Skeletal muscle tissue (tissue), 4 donors: ENCODE measurements around the gene CST9. TPM values are rescaled to one million over a fixed set of nuclear protein-coding genes. Genes with fewer than 3 reads are reported as not detected.
"Not testable (repeated sequence)": the region's sequence is repeated elsewhere in the genome, so short reads cannot be mapped to it uniquely, and the experiment has no call there.

Source experiments
- H3K27ac ChIP-seq: one replicate; pipeline ENCODE4 v1.7.0; 2013; ENCODE audit warnings: mild to moderate bottlenecking, low read depth, low read length, inconsistent platforms
- H3K27me3 ChIP-seq, 3 donors: one replicate each; pipeline ENCODE4 v1.7.0; 2013; ENCODE audit warnings: low read length in 3 of 3; ENCODE audit not compliant: control insufficient read depth in 3 of 3, insufficient read depth in 3 of 3
- H3K36me3 ChIP-seq, 3 donors: one replicate each; pipeline ENCODE4 v1.7.0; 2013; ENCODE audit warnings: low read length in 3 of 3; ENCODE audit not compliant: control insufficient read depth in 3 of 3, insufficient read depth in 3 of 3
- H3K4me1 ChIP-seq, 3 donors: one replicate each; pipeline ENCODE4 v1.7.0; 2013; ENCODE audit warnings: low read length in 3 of 3, mild to moderate bottlenecking in 3 of 3; ENCODE audit not compliant: control insufficient read depth in 3 of 3, insufficient read depth in 3 of 3
- H3K4me3 ChIP-seq, 3 donors: one replicate each; pipeline ENCODE4 v1.7.0; 2013; ENCODE audit warnings: low read length in 3 of 3
- H3K9ac ChIP-seq, 3 donors: one replicate each; pipeline ENCODE4 v1.7.0; 2013; ENCODE audit warnings: low read length in 3 of 3, mild to moderate bottlenecking in 3 of 3, moderate library complexity in 2 of 3, low read depth in 1 of 3
- H3K9me3 ChIP-seq, 3 donors: one replicate each; pipeline ENCODE4 v1.7.0; 2013; ENCODE audit warnings: low read length in 3 of 3; ENCODE audit not compliant: control insufficient read depth in 3 of 3
- total RNA-seq: library from RNA; depleted of rRNA; stranded (reverse); fragments of >200 nt; gene quantifications from one replicate; pipeline ENCODE4 v1.2.3, GENCODE V29; 2014
- donor health status: Osteomylitis.

The CST9 gene
- total RNA-seq, 1 donor from 2014 or later, result not detected

DNA sequence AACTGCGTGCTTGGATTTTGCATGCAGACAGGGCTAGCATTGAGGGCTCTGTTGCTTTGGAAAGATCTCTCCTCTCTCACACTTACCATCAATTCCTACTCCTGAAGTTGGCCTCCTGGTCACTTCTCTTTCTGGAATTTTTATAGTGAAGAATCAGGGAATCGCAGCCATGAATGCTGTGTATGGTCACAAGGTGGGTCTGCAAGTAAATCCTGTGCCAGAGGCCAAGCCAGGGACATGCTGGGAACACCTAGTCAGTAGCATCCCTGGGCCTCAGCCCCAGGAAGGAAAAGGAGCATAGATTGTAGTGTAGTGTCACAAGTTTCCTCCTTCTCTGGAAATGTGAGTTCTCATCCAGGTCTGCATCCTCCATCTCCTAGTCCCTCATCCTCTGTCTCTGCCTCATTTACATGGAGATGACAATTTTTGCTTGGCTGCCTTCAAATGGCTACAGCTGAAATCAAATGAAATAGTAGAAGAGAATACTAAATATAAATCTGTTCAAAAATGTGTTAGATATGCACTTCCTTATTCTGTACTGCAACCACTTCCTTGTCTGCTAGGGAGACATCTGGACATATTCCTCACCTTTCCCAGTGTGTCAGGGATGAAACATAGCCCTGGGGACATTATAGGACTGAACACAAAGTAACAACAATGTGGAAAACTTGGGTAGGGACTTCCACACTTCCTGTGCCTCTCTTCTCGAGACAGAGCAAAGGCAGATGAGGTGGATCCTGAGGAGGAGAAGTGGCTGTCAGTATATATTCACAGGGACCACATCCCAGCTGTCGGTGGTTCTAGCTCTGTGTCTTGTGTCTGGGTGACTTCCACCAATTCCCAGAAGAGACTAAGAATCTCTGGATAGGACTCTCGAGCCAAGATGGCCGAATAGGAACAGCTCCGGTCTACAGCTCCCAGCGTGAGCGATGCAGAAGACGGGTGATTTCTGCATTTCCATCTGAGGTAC, 17.0 kb downstream of the CST9 start:
- no peaks in the 10 kb centered on the region for H3K9me3 ChIP-seq
- H3K27ac ChIP-seq, result no peak overlapping the region
- H3K4me1 ChIP-seq, result no peaks in the 10 kb centered on the region
- H3K27me3 ChIP-seq, result peaks cover 3 to 12% (median 8%) of the 10 kb centered on the region in 3 donors
- no peaks in the 10 kb centered on the region for H3K36me3 ChIP-seq
- H3K9ac ChIP-seq, result no peak overlapping the region
- H3K4me3 ChIP-seq, result no peak overlapping the region

GRCh38 chr20:23587631-23588030, 18.1 kb downstream of the CST9 start:
- Histone ChIP-seq H3K4me1 (no peaks in the 10 kb centered on the region), H3K9ac (no peak overlapping the region), H3K4me3 (no peak overlapping the region), H3K27me3 (peaks cover 3 to 12% (median 8%) of the 10 kb centered on the region in 3 donors), H3K36me3 (no peaks in the 10 kb centered on the region), H3K27ac (no peak overlapping the region), H3K9me3 (no peaks in the 10 kb centered on the region)

DNA sequence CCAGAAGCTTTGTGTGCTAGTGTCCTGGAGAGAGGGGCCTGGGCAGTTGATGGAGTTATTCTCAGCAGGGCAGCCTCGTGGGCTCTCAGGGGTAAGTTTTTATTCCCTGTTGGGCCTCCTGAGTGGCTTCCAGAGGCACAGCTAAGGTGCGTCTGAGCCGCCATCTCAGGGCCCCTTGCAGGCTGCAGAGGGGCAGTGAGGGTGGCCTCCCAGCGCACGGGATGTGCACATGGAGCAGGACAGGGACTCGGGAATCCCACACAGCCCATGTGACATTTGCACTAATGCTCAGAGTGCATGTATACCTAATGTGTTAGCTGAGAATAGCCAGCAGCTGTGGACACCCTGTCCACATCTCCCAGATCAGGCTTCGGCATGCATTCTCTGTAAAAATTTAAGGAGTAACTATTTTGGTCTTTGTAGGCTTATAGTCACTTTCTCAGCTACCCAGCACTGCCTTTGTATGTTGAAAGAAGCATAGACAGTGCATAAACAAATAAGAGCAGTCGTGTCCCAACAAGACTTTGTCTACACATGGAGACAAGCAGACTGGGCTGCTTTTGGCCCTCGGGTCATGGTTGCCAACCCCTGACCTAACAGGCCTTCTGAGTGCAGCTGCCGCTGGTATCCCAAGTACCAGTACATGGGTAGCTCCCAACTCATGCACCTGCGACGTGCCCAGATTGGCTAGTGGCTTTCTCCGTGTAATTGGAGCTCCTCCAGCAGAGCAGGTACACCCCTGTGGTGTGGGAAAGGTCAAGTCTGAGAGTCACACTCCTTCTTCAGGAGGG, 18.8 kb downstream of the CST9 start:
- peaks cover 3 to 12% (median 8%) of the 10 kb centered on the region in 3 donors for H3K27me3 ChIP-seq
- no peaks in the 10 kb centered on the region for H3K9me3 ChIP-seq
- H3K27ac ChIP-seq, result no peak overlapping the region
- H3K4me3 ChIP-seq, result no peak overlapping the region
- no peak overlapping the region for H3K9ac ChIP-seq
- H3K36me3 ChIP-seq, result no peaks in the 10 kb centered on the region
- no peaks in the 10 kb centered on the region for H3K4me1 ChIP-seq

DNA sequence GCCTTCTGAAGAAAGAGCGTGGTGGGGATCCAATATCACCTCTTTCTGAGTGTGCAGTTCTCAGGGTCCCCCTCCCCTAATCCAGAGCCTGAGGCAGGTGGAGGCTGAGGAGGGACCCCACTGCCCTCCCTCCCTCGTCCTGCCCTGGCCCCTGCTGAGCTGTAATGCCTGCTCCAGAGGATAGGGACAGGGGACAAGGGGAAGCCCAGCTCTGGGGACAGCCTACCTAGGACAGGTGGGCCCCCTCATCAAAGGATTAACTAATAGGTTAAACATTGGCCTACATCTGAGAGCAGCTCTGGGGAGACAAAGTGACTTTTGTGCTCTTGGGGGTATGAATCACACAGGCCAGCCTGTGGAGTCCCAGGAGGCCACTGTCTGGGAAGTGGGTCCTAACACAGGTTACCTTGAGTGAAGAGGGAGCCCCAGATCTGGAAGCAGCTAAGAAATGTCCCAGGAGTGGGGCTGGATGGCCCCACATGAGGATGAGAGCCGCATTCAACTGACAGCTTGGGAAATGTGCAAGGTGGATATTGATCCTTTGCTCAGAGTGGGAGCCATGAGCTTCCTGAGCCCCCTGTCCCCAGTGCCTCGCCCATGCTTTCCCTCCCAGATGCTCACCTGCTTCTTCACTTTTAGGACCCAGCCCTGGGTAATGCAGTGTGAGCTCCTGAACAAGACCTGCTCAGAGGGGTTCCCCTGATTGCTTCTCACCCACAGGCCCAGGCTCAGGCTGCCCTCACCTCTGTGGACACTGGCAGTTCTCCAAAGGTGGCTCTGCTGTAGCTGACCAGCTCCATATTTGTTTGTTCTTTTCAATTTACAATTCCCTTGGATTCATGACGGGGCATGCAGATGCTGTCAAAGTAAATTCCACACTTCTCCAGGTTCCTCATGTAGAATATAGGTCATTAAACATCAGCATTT, 19.6 kb downstream of the CST9 start:
- H3K4me1 ChIP-seq, result no peaks in the 10 kb centered on the region
- peaks cover 3 to 12% (median 8%) of the 10 kb centered on the region in 3 donors for H3K27me3 ChIP-seq
- H3K9me3 ChIP-seq, result no peaks in the 10 kb centered on the region
- no peak overlapping the region for H3K27ac ChIP-seq
- no peaks in the 10 kb centered on the region for H3K36me3 ChIP-seq
- no peak overlapping the region for H3K9ac ChIP-seq
- no peak overlapping the region for H3K4me3 ChIP-seq

- Histone ChIP-seq H3K4me3 (no peak overlapping the region), H3K27me3 (peaks cover 3 to 12% (median 8%) of the 10 kb centered on the region in 3 donors), H3K9me3 (no peaks in the 10 kb centered on the region), H3K27ac (no peak overlapping the region), H3K9ac (no peak overlapping the region), H3K36me3 (no peaks in the 10 kb centered on the region), H3K4me1 (no peaks in the 10 kb centered on the region)
Measured at GRCh38 chr20:23585449-23585807, 20.3 kb downstream of the CST9 start.

- H3K4me3 ChIP-seq, result no peak overlapping the region
- H3K4me1 ChIP-seq, result no peaks in the 10 kb centered on the region
- H3K27ac ChIP-seq, result no peak overlapping the region
- H3K27me3 ChIP-seq, result peaks cover 3 to 12% (median 8%) of the 10 kb centered on the region in 3 donors
- H3K36me3 ChIP-seq, result no peaks in the 10 kb centered on the region
- H3K9ac ChIP-seq, result no peak overlapping the region
- no peaks in the 10 kb centered on the region for H3K9me3 ChIP-seq
Measured at GRCh38 chr20:23584434-23585199, 21.1 kb downstream of the CST9 start.

DNA sequence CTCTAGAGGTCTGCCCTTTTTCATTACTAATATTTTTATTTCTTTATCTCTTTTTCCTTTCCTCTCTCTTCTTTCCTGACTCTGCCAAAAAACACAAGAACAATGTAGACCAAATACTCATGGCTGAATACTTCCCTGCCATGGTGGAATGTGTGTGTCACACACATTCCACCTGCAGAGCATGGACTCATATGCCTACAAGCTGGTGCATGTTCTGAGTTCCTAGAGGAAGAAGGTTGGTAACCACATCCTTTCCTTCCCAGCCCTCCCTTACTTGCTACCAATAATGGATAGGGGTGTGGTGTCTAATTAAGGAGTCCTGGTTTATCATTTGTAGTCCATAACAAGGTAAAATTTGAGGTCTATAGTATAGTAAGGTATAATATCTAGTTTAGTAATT, 22.2 kb downstream of the CST9 start:
- Histone ChIP-seq H3K36me3 (no peaks in the 10 kb centered on the region), H3K4me3 (no peak overlapping the region), H3K27ac (no peak overlapping the region), H3K27me3 (peaks cover under 1 to 15% (median 8%) of the 10 kb centered on the region in 3 donors), H3K9me3 (no peaks in the 10 kb centered on the region), H3K9ac (no peak overlapping the region), H3K4me1 (no peaks in the 10 kb centered on the region)

- no peaks in the 10 kb centered on the region for H3K9me3 ChIP-seq
Measured at GRCh38 chr20:23582293-23582692, 23.4 kb downstream of the CST9 start.

GRCh38 chr20:23581833-23582232, 23.9 kb downstream of the CST9 start:
- peaks cover 0 to 11% (median 8%) of the 10 kb centered on the region in 3 donors for H3K27me3 ChIP-seq
- H3K4me3 ChIP-seq, H3K9ac ChIP-seq, H3K27ac ChIP-seq, H3K4me1 ChIP-seq, H3K36me3 ChIP-seq, H3K9me3 ChIP-seq: not testable (repeated sequence)

More at GRCh38 chr20:23582293-23582692, 23.4 kb downstream of the CST9 start:
- no peak overlapping the region for H3K27ac ChIP-seq
- H3K9ac ChIP-seq, result no peak overlapping the region
- peaks cover 0 to 11% (median 8%) of the 10 kb centered on the region in 3 donors for H3K27me3 ChIP-seq
- no peak overlapping the region for H3K4me3 ChIP-seq
- no peaks in the 10 kb centered on the region for H3K4me1 ChIP-seq
- H3K36me3 ChIP-seq, result no peaks in the 10 kb centered on the region
